ENCODE results near the gene WT1.

The WT1 gene

DNA sequence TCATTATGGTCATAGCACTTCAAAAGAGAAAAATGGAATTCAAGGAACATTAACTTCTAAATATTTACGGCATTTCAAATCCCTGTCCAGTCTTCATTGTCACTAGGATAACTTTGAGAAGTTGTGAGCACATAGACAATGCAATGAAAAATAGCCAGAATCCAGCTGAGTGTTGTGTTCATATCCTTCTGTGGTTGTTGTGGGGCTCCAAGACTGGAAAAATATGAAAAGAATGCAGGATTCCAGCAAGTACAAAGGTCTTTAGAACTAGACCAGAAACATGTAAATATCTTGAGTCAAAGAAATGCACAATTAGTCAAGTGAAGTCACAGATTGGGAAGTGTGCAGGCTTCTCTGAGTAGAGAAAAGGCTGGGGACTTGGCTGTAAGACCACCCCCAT, 68.7 kb downstream of the WT1 start:
- no peak overlapping the region for H3K27ac ChIP-seq
- TF ChIP-seq, protein P1, sequence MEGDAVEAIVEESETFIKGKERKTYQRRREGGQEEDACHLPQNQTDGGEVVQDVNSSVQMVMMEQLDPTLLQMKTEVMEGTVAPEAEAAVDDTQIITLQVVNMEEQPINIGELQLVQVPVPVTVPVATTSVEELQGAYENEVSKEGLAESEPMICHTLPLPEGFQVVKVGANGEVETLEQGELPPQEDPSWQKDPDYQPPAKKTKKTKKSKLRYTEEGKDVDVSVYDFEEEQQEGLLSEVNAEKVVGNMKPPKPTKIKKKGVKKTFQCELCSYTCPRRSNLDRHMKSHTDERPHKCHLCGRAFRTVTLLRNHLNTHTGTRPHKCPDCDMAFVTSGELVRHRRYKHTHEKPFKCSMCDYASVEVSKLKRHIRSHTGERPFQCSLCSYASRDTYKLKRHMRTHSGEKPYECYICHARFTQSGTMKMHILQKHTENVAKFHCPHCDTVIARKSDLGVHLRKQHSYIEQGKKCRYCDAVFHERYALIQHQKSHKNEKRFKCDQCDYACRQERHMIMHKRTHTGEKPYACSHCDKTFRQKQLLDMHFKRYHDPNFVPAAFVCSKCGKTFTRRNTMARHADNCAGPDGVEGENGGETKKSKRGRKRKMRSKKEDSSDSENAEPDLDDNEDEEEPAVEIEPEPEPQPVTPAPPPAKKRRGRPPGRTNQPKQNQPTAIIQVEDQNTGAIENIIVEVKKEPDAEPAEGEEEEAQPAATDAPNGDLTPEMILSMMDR (conservative IDR thresholded peaks at IDR 0.05): no peak

GRCh38 chr11:32365192-32365591, 70.1 kb downstream of the WT1 start:
- no peak overlapping the region for H3K27ac ChIP-seq
- TF ChIP-seq, protein P1 (conservative IDR thresholded peaks at IDR 0.05): no peak

DNA sequence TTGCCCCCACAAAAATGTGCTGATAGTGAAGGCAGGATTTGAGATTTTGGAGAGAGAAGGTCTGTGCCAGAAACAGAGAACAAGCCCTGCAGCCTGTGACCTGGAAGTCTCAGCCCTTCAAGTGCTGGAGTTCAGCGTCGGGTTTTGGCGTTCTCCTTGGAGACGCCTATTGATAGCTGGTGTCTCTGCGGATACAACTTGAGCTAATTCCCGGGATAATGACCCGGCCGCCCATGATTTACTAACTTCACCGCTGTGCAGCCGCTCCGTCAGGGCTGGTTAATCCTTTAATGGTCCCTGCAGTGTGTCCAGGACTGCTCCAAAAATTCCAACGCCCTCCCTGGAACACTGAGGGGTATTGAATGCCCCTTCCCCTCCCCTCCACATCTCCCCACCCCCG, 76.6 kb downstream of the WT1 start:
- H3K27ac ChIP-seq: no peak overlapping the region
- TF ChIP-seq, protein P1 (conservative IDR thresholded peaks at IDR 0.05): no peak

- TF ChIP-seq, protein P1 (conservative IDR thresholded peaks at IDR 0.05): no peak
- no peak overlapping the region for H3K27ac ChIP-seq
These were observed 81.5 kb downstream of the WT1 start for GRCh38 chr11:32353884-32354283.

DNA sequence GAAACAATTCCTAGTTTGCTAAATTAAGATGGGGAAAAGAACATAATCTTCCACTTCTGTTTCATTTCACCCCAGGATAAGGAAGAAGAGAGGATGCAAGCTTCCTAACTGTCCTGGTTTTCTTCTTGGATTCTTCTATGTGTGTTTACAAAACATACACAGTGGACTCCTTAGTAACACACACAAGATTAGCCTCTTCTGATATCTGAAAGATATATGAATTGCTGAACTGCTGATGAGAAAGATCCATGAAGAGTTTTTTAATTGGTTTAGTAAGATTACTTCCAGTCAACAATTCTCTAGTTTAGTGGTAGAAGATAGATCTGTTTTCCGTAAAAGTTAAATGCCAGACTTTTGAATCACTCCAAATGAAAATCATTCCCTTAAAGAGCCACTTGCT, 86.8 kb downstream of the WT1 start:
- TF ChIP-seq, protein P1 (conservative IDR thresholded peaks at IDR 0.05): no peak

GRCh38 chr11:32344946-32345345, 90.4 kb downstream of the WT1 start:
- H3K27ac ChIP-seq: no peak overlapping the region
- TF ChIP-seq, protein P1 (conservative IDR thresholded peaks at IDR 0.05): no peak

More for the DNA sequence above, 86.8 kb downstream of the WT1 start:
- H3K27ac ChIP-seq: no peak overlapping the region

DNA sequence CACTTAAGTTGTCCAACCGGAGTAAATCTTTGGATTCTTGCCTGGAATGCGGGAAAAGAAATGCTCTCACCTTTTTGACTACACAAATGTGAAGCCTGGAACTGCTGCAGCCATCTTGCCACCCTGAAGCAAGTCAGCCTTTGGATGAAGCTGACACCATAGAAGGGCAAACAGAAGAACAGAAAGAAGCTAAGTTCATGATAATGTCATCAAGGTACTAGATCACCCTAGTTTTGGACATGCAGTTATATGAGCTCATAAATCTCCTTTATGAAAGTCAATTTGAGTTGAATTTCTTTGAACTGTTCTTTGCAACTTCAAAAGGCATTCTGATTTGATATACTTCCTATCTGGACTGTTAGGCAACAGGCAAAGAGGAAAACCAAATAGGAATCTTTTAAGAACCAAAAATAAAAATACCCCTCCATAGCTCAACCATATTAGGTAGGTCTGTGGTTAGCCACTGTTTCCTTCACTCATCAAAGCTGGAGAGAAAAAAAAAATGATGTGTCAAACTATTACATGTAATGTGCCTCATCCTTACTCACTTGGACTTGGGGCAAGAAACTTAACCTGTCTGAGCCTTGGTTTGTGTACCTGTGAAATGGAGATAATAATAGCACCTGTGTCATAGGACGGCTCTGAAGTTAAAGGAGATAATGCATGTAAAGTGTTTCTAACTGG, 91.9 kb downstream of the WT1 start:
- no peak overlapping the region for H3K27ac ChIP-seq
- TF ChIP-seq, protein P1 (conservative IDR thresholded peaks at IDR 0.05): no peak
